NCI-H524 (cell line): ENCODE data around the gene GOT1.

Experiments
- DNase-seq, 2 experiments: peaks; one replicate each; lab custom pipeline; 2025; lab: John Stamatoyannopoulos, UW

GOT1 gene

DNA sequence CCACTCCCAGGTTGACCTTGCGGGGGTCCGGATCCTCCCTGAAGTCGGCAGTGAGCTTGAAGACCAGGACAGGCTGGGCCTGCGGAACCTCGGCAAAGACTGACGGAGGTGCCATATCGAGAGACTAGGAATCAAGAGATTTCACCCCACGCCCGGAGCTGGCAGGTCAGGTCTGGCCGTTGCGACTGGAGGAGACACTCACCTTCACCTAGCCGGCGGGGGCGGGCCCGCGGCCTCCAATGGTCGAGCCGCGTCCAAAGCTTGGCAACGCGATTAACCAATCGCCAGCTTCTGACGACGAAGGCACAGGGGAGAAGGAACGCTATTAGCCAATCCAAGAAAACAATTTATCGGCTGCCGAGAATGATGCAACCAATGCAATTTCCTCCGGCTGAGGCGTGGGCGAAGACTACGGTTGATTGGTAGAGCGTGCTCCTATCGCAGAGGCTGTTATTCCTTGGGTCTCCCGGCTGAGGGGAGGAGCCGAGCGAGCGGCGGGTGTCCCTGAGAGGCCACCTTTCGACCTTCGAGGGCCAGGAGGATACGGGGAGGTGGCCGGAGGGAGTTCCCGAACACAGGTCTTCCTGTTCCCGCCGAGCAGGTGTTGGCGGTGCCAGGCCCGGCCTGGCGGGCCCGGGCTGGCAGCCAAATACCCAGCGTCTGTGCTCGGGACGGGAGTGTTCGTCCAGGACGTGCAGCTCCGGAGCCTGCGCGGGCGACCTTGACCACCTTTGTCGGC is at the start of gene GOT1:
Gene GOT1, minus strand, starts transcription at position 174 of the 739 bp plus-strand sequence. Its CDS starts 59 bp downstream, at position 115.
- peak; percentile 73 to 91 for DNase-seq

- DNase-seq = no peak
Measured at GRCh38 chr10:99470327-99470726, 39.9 kb upstream of the GOT1 start.

GRCh38 chr10:99467236-99467999 is 37.0 kb upstream of the GOT1 start:
- no peak for DNase-seq

- no peak for DNase-seq
Measured at GRCh38 chr10:99466632-99467223, 36.3 kb upstream of the GOT1 start.

DNA sequence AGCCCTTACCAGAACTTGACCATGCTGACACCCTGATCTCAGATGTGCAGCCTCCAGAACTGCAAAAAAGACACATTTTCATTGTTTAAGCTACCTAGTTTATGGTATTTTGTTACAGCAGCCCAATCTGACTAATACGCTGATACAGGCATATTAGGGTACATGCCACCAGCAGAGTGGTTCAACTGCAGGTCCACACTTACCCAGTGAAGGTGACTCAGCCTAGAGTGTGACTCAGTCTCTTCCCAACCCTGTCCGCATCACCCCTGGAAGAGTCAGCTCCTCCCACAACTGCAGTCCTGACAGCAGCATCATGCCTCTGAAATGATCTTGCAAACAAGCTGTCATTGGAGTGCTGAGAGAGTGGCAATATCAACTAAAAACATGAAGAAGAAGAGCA is 30.8 kb upstream of the GOT1 start:
- DNase-seq = no peak

GRCh38 chr10:99460070-99460469 is 29.6 kb upstream of the GOT1 start:
- DNase-seq = no peak

DNA sequence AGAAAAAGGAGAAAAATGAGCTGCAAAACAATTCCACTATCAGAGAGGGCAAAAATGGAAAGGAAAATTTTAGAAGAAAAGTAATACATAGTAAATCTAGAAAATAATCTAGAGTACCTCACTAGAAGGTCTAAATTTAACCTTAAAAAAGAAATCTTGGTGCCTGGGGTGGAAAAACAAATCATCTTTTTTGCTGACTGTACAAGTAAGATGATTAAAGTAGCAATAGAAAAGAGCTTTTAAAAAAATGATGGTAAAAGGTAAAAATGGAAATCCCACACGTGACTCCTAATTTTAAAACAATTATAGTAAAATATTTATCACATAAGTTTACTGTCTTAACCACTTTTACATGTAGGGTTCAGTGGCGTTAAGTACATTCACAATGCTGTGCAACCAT is 28.8 kb upstream of the GOT1 start:
- no peak for DNase-seq

GRCh38 chr10:99457813-99458212 is 27.4 kb upstream of the GOT1 start:
- no peak for DNase-seq

DNA sequence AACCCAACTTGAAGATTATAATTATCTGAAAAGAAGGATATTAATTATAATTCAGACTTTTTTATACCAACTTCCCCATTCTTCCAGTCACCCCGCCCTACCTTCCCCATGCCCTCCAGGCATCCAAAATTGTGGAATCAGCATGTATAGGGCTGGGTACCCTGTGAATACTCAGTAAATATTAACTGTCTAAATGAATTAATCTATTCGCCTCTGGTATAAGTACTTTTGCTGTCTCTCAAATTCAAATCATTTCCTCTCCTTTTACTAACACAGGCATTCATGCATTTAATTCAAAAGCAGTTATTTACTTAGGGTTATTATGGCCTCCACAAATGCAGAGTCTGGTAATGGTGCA is 26.5 kb upstream of the GOT1 start:
- no peak for DNase-seq

- no peak for DNase-seq
Measured at GRCh38 chr10:99456207-99456930, 25.9 kb upstream of the GOT1 start.

- DNase-seq = no peak
Measured at GRCh38 chr10:99451981-99452380, 21.6 kb upstream of the GOT1 start.

DNA sequence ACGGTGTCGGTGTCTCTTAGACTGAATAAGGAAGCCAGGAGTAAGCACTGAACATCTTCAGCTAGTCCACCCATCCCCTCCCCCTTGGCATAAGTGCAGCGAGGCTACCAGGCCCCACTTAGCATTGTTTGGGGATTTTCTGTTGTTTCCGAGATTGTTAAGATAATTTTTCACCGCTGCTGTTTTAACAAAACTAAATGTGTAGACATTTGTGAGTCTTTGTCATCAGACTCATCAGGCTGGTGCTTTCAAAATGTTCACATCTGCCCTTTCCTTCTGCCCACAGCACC is 21.0 kb upstream of the GOT1 start:
- DNase-seq = no peak

DNA sequence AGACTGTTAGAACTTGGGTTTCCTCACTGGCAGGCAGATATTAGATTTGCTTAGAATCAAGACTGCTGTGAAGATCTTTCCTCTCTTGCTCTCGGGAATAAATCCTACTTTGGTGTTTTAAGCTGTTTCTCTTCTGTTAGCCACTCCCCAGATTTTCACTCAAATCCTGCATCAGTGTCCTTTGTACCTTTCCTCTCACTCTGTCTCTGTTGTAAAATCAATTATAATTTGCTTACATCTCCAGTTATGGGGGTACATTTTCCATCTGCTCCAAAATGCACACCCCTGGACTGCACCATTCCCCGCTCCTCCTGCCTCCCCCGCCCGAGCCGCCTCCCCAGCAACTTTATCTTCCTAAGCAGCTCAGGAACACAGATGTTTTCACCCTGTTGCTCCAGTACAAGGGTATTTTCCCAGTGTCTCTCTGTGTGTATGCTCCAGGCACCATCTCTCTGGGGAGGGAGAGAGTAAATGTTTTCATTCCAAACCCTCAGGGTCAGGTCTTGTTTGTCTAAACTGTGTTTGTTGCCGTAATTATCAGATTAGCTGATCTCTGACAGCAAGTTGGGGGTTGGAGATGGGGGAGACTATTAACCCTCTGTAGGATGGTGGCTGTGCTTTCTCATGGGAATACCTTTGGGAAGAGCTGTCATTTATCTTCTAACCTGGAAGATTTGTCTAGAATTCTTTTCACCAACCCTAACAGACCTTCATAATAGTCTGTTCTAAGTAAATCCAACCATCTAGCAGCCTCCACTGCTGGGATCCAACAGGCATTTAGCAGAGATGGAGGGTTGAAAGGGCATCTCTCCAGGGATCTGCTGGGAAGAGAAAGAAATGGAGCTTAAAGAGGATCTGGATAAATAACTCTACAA is 20.4 kb upstream of the GOT1 start:
- DNase-seq = no peak

DNA sequence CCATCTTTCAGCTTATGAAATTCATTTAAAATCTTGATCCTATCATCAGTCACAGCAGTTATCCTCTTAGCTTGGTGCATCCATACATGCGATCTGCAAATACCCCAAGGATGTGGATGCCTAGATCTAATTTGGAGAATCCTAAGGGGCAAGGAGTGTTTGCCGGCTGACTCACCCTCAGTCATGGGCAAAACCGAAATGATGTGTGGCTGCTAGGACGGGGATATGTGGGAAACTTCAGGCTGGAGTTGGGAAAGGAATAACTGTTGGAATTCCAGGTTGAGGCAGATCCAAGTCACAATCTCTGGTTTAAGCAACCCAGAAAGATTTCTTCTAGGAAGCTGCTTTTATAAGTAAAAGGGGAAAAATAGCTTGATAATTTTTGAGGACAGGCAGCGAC is 19.7 kb upstream of the GOT1 start:
- DNase-seq = no peak

DNA sequence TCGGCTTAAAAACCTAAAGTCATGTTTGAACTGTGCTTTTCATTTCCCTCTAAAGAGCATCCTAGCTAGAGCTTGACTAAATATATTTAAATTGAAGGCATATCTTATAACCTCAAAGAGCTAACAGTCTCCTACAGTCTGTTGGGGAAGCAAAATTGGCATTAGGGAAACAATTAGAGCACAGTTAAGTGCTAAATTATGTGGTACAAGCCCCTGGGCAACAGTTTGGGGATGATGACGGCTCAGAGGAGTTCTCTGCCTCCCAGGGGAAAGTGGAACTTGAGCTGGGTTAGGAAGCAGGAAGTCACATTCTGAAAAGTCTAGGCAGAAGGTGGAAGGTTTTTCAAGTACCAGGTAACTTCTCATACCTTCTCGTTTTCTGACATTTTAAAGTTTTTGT is 18.6 kb upstream of the GOT1 start:
- no peak for DNase-seq

GRCh38 chr10:99444383-99445045 is 14.1 kb upstream of the GOT1 start:
- DNase-seq = no peak

DNA sequence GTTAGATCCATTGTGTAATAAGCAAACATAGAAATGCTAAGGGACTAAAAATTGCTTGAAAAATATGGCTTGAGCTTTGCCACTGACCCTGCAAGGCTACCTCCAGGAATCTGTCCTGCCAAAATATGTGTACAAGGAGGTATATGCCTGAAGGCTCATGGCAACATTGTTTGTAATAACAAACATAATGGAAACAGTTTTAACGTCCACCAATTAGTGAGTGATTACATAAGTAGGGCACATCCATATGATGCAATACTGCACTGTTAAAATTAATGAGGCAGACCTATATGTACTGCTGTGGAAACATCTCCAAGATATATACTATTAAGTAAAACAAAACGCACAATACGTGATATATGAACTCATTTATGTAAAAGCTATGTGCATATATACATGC is 13.1 kb upstream of the GOT1 start:
- DNase-seq = no peak

GRCh38 chr10:99442394-99442793 is 12.0 kb upstream of the GOT1 start:
- no peak for DNase-seq

DNA sequence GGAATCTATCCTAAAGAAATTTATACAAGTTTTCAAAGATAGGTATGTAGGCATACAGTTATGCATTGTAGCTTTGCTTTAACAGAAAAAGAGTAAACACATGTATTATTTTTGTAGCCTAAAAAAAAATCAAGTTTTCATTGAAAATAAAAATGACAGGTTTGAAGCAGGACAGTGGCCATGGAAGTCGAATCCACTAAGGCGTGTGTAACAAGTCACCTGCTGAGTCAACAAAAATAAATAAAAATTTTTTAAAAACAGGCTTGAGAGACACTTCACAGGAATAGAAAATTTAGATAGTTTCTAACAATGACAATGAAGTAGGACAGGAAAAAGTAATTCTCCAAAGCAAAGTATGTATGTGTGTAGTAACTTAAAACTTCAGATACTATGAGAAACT is 8.5 kb upstream of the GOT1 start:
- DNase-seq = no peak

DNA sequence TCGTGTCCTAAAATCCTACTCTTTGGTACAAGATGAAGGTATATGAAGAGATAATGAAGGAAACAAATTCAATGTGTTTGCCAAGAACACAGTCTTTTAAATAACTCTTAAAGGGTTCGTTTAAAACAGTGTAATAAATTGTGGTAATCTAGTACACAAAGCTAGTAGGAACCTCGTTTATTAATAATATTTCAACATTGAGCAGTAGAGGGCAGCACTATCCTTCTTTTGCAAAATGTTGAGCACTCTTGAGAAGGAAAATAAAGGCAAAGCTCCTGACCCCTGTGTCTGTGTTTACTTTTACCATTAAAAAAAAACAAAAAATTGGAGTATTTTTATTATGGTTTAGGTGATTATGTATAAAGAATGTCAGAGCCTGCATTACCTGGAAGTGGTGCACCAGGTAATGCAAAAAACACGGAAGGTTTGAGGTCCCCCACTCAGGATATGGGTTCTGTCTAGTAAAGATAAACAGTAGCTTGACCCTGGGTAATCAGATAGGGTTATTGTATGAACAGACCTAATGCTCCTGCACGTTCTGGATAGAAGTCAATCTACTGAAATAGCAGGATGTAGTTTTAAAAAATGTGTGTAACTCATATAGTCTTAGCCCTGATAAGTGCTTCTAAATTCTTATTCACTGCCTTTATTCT is 5.7 kb upstream of the GOT1 start:
- DNase-seq = peak; percentile 1 to 18
